Testis (tissue), 3 donors: ENCODE results near the gene SIRT2. TPM values are rescaled to one million over a fixed set of nuclear protein-coding genes. Genes with fewer than 3 reads are reported as not detected.
"Not testable (repeated sequence)": the region's sequence is repeated elsewhere in the genome, so short reads cannot be mapped to it uniquely, and the experiment has no call there.

Experiments used
- DNase-seq: peaks from one replicate; pipeline ENCODE4 v3.0.0-alpha.2; 2019
- H3K27ac ChIP-seq, 2 donors: fragments of 200-600 bp; sonication (generic); one replicate each; pipeline ENCODE4 v1.5.1; 2019
- H3K27me3 ChIP-seq: fragments of 200-600 bp; sonication (generic); one replicate; pipeline ENCODE4 v1.5.1; 2019
- H3K36me3 ChIP-seq: fragments of 200-600 bp; sonication (generic); one replicate; pipeline ENCODE4 v1.5.1; 2017; ENCODE audit warnings: low read depth; ENCODE audit errors: missing control alignments
- H3K4me1 ChIP-seq: fragments of 200-600 bp; sonication (generic); one replicate; pipeline ENCODE4 v1.5.1; 2019
- H3K4me3 ChIP-seq, 2 donors: fragments of 200-600 bp; sonication (generic); one replicate each; pipeline ENCODE4 v1.5.1; 2017 to 2019
- H3K9me3 ChIP-seq: fragments of 200-600 bp; sonication (generic); one replicate; pipeline ENCODE4 v1.5.1; 2017
- POLR2A ChIP-seq: fragments of 450-650 bp; IDR thresholded peaks from one replicate; pipeline ENCODE4 v1.6.1; 2017; ENCODE audit warnings: antibody characterized with exemption, mild to moderate bottlenecking, moderate library complexity
- WGBS, 2 donors: methylation state at CpG; one replicate each; pipeline ENCODE4 v1.1.5; 2018; 5-methylcytosine and 5-hydroxymethylcytosine counted together
- intact Hi-C: fragments of 100-400 bp; cut with DNase I; formaldehyde crosslinking; loops from one replicate; pipeline ENCODE4 v1.15.1; 2023; ENCODE audit warnings: low total_unique reads
- polyA plus RNA-seq: library from polyadenylated mRNA; stranded (reverse); fragments of 350-450 nt; fragmentation: Illumina TruSeq; extraction: RNeasy Lipid Tissue Mini Kit (QIAGEN cat#74804); gene quantifications from one replicate; pipeline ENCODE4 v1.2.3, GENCODE V29; 2014; ENCODE audit warnings: low read depth, low replicate concordance; ENCODE audit not compliant: insufficient read depth
- total RNA-seq, 2 donors: library from RNA; depleted of rRNA; stranded (reverse); fragments of >200 nt; gene quantifications; one replicate each; pipeline ENCODE4 v1.2.3, GENCODE V29; 2016
- TF ChIP-seq, protein P1 (sequence below), 3 experiments: fragments of 450-650 bp in 2 of 3; fragments of 200-600 bp in 1 of 3; sonication (generic) in 1 of 3; IDR thresholded peaks; one replicate each; pipeline ENCODE4 v1.5.1; 2016 to 2019; ENCODE audit warnings: antibody characterized with exemption in 3 of 3, mild to moderate bottlenecking in 2 of 3, moderate library complexity in 1 of 3

The SIRT2 gene
- total and polyA plus RNA-seq, 3 donors from 2014 or later, result 89.1 to 107 (median 95.3) TPM

- DNase-seq, result no peak
- Histone ChIP-seq H3K27me3 (no peaks in the 10 kb centered on the region), H3K36me3 (no peaks in the 10 kb centered on the region), H3K27ac (no peak overlapping the region), H3K9me3 (no peaks in the 10 kb centered on the region), H3K4me3 (no peak overlapping the region), H3K4me1 (no peaks in the 10 kb centered on the region)
- TF ChIP-seq, protein P1, sequence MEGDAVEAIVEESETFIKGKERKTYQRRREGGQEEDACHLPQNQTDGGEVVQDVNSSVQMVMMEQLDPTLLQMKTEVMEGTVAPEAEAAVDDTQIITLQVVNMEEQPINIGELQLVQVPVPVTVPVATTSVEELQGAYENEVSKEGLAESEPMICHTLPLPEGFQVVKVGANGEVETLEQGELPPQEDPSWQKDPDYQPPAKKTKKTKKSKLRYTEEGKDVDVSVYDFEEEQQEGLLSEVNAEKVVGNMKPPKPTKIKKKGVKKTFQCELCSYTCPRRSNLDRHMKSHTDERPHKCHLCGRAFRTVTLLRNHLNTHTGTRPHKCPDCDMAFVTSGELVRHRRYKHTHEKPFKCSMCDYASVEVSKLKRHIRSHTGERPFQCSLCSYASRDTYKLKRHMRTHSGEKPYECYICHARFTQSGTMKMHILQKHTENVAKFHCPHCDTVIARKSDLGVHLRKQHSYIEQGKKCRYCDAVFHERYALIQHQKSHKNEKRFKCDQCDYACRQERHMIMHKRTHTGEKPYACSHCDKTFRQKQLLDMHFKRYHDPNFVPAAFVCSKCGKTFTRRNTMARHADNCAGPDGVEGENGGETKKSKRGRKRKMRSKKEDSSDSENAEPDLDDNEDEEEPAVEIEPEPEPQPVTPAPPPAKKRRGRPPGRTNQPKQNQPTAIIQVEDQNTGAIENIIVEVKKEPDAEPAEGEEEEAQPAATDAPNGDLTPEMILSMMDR (IDR thresholded peaks at IDR 0.05), result no peak
- TF ChIP-seq POLR2A, result no peak
- 88 to 89% methylated on average over 18 to 20 of the region's 20 CpGs for WGBS, 2 donors
- intact Hi-C loops, result no loop called here
Measured at GRCh38 chr19:38942471-38943181, 43.2 kb upstream of the SIRT2 start.

GRCh38 chr19:38941979-38942378 lies 42.6 kb upstream of the SIRT2 start:
- H3K27me3 ChIP-seq, result no peaks in the 10 kb centered on the region
- H3K27ac ChIP-seq, result no peak overlapping the region
- no peaks in the 10 kb centered on the region for H3K9me3 ChIP-seq
- WGBS, 2 donors, result 76 to 88% methylated on average over 2 of the region's 2 CpGs
- H3K4me3 ChIP-seq, result no peak overlapping the region
- no peak for TF ChIP-seq POLR2A
- TF ChIP-seq, protein P1 (IDR thresholded peaks at IDR 0.05), result no peak
- no peaks in the 10 kb centered on the region for H3K4me1 ChIP-seq
- H3K36me3 ChIP-seq, result no peaks in the 10 kb centered on the region
- DNase-seq, result no peak
- intact Hi-C loops, result no loop called here

DNA sequence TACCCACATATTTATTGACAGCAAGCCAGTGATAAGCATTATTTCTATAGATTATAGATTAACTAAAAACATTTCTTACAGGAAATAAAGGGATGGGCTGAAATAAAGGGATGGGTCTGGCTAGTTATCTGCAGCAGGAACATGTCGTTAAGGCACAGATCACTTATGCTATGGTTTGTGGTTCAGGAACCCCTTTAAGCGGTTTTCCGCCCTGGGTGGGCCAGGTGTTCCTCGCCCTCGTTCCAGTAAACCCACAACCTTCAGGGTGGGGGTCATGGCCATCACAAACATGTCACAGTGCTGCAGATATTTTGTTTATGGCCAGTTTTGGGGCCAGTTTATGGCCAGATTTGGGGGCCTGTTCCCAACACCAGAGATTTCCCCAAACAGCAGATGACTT lies 42.0 kb upstream of the SIRT2 start:
- H3K4me1 ChIP-seq, H3K4me3 ChIP-seq, H3K9me3 ChIP-seq, DNase-seq, intact Hi-C loops, H3K27ac ChIP-seq, H3K27me3 ChIP-seq, H3K36me3 ChIP-seq: not testable (repeated sequence)
- WGBS, 2 donors, result 77 to 91% methylated on average over 5 of the region's 5 CpGs

DNA sequence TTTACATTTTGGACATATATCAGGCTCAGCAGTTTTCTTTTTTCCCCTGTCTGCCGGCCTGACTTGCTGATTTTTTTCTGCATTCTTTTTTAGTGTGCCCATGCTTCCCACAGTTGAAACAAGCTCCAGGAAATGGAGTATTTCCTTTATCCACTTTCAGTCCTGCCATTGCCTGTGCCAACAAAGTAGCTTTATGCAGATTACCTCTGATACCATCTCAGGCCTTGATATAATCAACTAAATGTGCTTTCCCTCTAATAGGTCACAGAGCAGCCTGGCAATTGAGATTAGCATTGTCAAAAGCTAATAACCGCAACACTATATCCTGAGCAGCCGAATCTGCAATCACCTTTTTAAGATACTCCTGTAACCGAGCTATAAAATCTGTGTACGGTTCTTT lies 40.5 kb upstream of the SIRT2 start:
- WGBS, 2 donors, result 65 to 82% methylated on average over 5 of the region's 5 CpGs
- TF ChIP-seq, protein P1 (IDR thresholded peaks at IDR 0.05), result no peak
- TF ChIP-seq POLR2A, result no peak
- no peaks in the 10 kb centered on the region for H3K36me3 ChIP-seq
- no peak for DNase-seq
- intact Hi-C loops, result no loop called here
- no peak overlapping the region for H3K27ac ChIP-seq
- H3K4me1 ChIP-seq, result no peaks in the 10 kb centered on the region
- no peaks in the 10 kb centered on the region for H3K27me3 ChIP-seq
- H3K9me3 ChIP-seq, result no peaks in the 10 kb centered on the region
- H3K4me3 ChIP-seq, result no peak overlapping the region

- H3K4me3 ChIP-seq, result no peak overlapping the region
- H3K27ac ChIP-seq, result no peak overlapping the region
- WGBS, 2 donors, result 71 to 83% methylated on average over 4 of the region's 4 CpGs
- peaks cover 19% of the 10 kb centered on the region for H3K4me1 ChIP-seq
- TF ChIP-seq, protein P1 (IDR thresholded peaks at IDR 0.05), result no peak
- TF ChIP-seq POLR2A, result no peak
- no peaks in the 10 kb centered on the region for H3K36me3 ChIP-seq
- intact Hi-C loops, result no loop called here
- H3K9me3 ChIP-seq, result no peaks in the 10 kb centered on the region
- no peaks in the 10 kb centered on the region for H3K27me3 ChIP-seq
- DNase-seq, result no peak
Measured at GRCh38 chr19:38933544-38933943, 34.1 kb upstream of the SIRT2 start.
